HEK293T (cell line): ENCODE results near the gene NOG.

Source experiments
- ARNT ChIP-seq: fragments of 450-650 bp; IDR thresholded peaks from 2 replicates; pipeline ENCODE4 v1.6.1; 2017; ENCODE audit warnings: mild to moderate bottlenecking
- BHLHE40 ChIP-seq: fragments of 450-650 bp; IDR thresholded peaks from 2 replicates; pipeline ENCODE4 v1.6.1; 2016; ENCODE audit warnings: mild to moderate bottlenecking, moderate library complexity, borderline replicate concordance
- CTBP1 ChIP-seq: fragments of 450-650 bp; IDR thresholded peaks from 2 replicates; pipeline ENCODE4 v1.6.1; 2016; ENCODE audit warnings: borderline replicate concordance
- FOXA1 ChIP-seq: fragments of 450-650 bp; IDR thresholded peaks from 2 replicates; pipeline ENCODE4 v1.6.1; 2016; ENCODE audit warnings: mild to moderate bottlenecking
- FOXM1 ChIP-seq: fragments of 450-650 bp; IDR thresholded peaks from 2 replicates; pipeline ENCODE4 v1.6.1; 2017; ENCODE audit warnings: mild to moderate bottlenecking, borderline replicate concordance
- LEF1 ChIP-seq: fragments of 450-650 bp; IDR thresholded peaks from 2 replicates; pipeline ENCODE4 v1.6.1; 2017; ENCODE audit warnings: mild to moderate bottlenecking, borderline replicate concordance
- SP1 ChIP-seq: fragments of 450-650 bp; IDR thresholded peaks from 2 replicates; pipeline ENCODE4 v1.6.1; 2017
- SUZ12 ChIP-seq: fragments of 450-650 bp; IDR thresholded peaks from 2 replicates; pipeline ENCODE4 v1.6.1; 2016; ENCODE audit warnings: mild to moderate bottlenecking
- TARDBP ChIP-seq: fragments of 450-650 bp; IDR thresholded peaks from 2 replicates; pipeline ENCODE4 v1.6.1; 2016
- ZNF384 ChIP-seq: fragments of 450-650 bp; IDR thresholded peaks from 2 replicates; pipeline ENCODE4 v1.6.1; 2016
- TF ChIP-seq, protein P1 (sequence below): fragments of 450-650 bp; IDR thresholded peaks from 2 replicates; pipeline ENCODE4 v1.6.1; 2016

DNA sequence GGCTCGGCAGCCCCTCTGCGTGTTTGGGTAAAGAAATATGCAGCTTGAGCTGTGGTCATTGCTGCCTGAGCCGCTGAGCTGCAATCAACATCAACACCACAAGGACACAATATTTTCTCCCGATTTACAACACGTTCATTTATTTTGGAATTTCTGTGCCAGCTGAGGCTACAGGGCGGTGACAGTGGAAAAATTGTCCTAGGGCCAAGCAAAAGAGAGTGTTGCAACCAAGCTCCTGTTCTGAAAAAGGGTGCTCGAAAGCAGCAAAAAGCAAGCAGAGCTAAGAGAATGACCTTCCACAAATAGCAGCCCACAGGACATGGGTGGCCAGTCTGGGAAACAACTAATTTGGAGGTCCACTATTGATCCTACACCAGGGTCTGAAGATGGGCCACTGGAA, 35.4 kb upstream of the NOG start:
- TF ChIP-seq SUZ12 (no peak), LEF1 (no peak), TARDBP (no peak), FOXA1 (no peak), BHLHE40 (no peak), FOXM1 (no peak), SP1 (no peak), CTBP1 (no peak), ARNT (no peak), ZNF384 (no peak)
- TF ChIP-seq, protein P1, sequence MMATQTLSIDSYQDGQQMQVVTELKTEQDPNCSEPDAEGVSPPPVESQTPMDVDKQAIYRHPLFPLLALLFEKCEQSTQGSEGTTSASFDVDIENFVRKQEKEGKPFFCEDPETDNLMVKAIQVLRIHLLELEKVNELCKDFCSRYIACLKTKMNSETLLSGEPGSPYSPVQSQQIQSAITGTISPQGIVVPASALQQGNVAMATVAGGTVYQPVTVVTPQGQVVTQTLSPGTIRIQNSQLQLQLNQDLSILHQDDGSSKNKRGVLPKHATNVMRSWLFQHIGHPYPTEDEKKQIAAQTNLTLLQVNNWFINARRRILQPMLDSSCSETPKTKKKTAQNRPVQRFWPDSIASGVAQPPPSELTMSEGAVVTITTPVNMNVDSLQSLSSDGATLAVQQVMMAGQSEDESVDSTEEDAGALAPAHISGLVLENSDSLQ = no peak
